Right atrium auricular region (tissue), 2 donors: Measurements from ENCODE around the gene NUBPL. TPM values are rescaled to one million over a fixed set of nuclear protein-coding genes. Genes with fewer than 3 reads are reported as not detected.

Experiments
- DNase-seq: peaks from one replicate; pipeline ENCODE4 v3.0.0-alpha.2; 2019; ENCODE audit warnings: low spot score
- H3K27ac ChIP-seq, 2 donors: fragments of 200-600 bp; sonication (generic); 1 replicate in 1 of 2; 2 replicates in 1 of 2; pipeline ENCODE4 v1.5.1; 2016 to 2019
- H3K27me3 ChIP-seq, 2 donors: fragments of 200-600 bp; sonication (generic); one replicate each; pipeline versions ENCODE4 v1.5.1 to v1.6.0; 2017 to 2019
- H3K36me3 ChIP-seq: fragments of 200-600 bp; sonication (generic); one replicate; pipeline ENCODE4 v1.5.1; 2016
- H3K4me1 ChIP-seq, 2 donors: fragments of 200-600 bp; sonication (generic); one replicate each; pipeline versions ENCODE4 v1.5.1 to v1.6.0; 2017 to 2019
- H3K4me3 ChIP-seq, 2 donors: fragments of 200-600 bp; sonication (generic); 1 replicate in 1 of 2; 2 replicates in 1 of 2; pipeline ENCODE4 v1.5.1; 2017 to 2019; ENCODE audit warnings: mild to moderate bottlenecking in 1 of 2, moderate library complexity in 1 of 2
- H3K9me3 ChIP-seq, 2 donors: fragments of 200-600 bp; sonication (generic); one replicate each; pipeline ENCODE4 v1.5.1; 2019
- total RNA-seq, 2 donors: library from RNA; depleted of rRNA; stranded (reverse); fragments of >200 nt; gene quantifications; one replicate each; pipeline ENCODE4 v1.1.0, GENCODE V29; 2016
- TF ChIP-seq, protein P1 (sequence below), 2 donors: fragments of 200-600 bp; sonication (generic); IDR thresholded peaks; one replicate each; pipeline ENCODE4 v1.5.1; 2019; ENCODE audit warnings: antibody characterized with exemption in 2 of 2

Gene NUBPL
- total RNA-seq, 2 donors from 2014 or later, result 10.7 to 17.8 TPM

DNA sequence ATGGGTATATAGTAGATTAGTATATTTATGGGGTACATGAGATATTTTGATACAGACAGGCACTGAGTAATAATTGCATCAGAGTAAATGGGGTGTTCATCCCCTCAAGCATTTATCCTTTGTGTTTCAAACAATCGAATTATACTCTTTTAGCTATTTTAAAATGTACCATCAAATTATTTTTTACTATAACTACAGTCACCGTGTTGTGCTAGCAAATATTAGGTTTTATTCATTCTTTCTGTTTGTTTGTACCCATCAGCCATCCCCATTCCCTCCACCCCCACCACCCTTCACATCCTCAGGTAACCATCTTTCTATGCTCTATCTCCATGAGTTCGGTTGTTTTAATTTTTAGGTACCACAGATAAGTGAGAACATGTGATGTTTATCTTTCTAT, 115.8 kb downstream of the NUBPL start:
- DNase-seq, result no peak
- no peak overlapping the region for H3K4me3 ChIP-seq
- no peaks in the 10 kb centered on the region for H3K4me1 ChIP-seq
- no peaks in the 10 kb centered on the region for H3K27me3 ChIP-seq
- TF ChIP-seq, protein P1, sequence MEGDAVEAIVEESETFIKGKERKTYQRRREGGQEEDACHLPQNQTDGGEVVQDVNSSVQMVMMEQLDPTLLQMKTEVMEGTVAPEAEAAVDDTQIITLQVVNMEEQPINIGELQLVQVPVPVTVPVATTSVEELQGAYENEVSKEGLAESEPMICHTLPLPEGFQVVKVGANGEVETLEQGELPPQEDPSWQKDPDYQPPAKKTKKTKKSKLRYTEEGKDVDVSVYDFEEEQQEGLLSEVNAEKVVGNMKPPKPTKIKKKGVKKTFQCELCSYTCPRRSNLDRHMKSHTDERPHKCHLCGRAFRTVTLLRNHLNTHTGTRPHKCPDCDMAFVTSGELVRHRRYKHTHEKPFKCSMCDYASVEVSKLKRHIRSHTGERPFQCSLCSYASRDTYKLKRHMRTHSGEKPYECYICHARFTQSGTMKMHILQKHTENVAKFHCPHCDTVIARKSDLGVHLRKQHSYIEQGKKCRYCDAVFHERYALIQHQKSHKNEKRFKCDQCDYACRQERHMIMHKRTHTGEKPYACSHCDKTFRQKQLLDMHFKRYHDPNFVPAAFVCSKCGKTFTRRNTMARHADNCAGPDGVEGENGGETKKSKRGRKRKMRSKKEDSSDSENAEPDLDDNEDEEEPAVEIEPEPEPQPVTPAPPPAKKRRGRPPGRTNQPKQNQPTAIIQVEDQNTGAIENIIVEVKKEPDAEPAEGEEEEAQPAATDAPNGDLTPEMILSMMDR (IDR thresholded peaks at IDR 0.05), result no peak
- no peak overlapping the region for H3K27ac ChIP-seq
- H3K36me3 ChIP-seq, result no peaks in the 10 kb centered on the region
- H3K9me3 ChIP-seq, result no peaks in the 10 kb centered on the region

DNA sequence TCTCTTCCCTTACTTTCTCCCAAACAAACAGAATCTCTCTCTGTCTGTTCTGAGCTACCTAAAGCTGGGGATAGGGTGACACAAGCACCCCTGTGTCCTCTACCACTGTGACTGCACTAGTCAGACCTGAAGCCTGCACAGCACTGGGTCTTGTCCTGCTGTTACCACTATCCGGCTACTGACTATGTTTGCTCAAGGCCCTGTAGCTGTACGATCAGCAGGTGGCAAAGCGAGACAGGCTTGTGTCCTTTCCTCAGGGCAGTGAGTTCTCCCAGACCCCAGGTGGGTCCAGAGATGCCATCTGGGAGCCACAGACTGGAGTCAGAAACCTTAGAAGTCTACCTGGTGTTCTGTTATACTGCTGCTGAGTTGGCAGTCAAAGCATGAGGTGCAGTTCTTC, 116.4 kb downstream of the NUBPL start:
- Histone ChIP-seq H3K4me1 (no peaks in the 10 kb centered on the region), H3K4me3 (no peak overlapping the region), H3K9me3 (no peaks in the 10 kb centered on the region), H3K27me3 (no peaks in the 10 kb centered on the region), H3K27ac (no peak overlapping the region), H3K36me3 (no peaks in the 10 kb centered on the region)
- DNase-seq, result no peak
- TF ChIP-seq, protein P1 (IDR thresholded peaks at IDR 0.05), result no peak

DNA sequence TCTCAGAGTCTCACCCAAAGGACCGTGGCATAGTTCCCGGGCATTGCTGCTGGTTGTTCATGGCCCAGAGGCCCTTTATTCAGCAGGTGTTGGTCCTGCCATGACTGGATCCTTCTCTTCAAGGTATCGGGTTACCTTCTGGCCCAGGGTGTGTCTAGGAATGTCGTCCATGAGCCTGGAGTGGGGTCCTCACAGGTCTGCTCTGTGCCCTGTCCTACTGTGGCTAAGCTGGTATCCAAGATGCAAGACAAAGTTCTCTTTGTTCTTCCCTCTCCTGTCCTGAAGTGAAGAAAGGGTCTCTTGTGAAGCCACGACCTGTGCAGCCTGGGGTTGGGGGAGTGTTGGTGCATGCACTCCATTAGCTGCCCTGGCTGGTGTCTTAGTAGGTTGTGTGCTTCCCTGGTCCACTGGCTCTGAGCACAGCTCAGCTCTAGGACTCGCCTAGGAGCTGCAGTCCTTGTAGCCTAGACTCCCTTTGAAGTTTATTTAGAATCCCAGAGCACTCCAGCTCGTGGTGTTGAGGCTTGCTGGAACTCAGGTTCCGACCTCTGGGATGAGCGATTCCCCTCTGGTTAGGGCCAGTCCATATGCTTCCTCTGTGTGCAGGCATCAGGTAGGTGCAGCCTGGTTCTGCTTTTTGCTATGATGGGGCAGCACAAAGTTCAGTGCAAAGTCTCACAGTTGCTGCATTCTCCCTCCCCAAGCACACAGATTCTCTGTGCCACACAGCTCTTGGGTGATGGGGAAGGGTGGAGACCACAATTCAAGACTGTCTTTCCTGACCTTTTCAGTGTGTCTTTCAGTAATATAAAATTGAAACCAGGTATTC, 117.4 kb downstream of the NUBPL start:
- Histone ChIP-seq H3K27me3 (no peaks in the 10 kb centered on the region), H3K9me3 (no peaks in the 10 kb centered on the region), H3K36me3 (no peaks in the 10 kb centered on the region), H3K27ac (no peak overlapping the region), H3K4me1 (no peaks in the 10 kb centered on the region), H3K4me3 (no peak overlapping the region)
- TF ChIP-seq, protein P1 (IDR thresholded peaks at IDR 0.05), result no peak
- DNase-seq, result no peak

DNA sequence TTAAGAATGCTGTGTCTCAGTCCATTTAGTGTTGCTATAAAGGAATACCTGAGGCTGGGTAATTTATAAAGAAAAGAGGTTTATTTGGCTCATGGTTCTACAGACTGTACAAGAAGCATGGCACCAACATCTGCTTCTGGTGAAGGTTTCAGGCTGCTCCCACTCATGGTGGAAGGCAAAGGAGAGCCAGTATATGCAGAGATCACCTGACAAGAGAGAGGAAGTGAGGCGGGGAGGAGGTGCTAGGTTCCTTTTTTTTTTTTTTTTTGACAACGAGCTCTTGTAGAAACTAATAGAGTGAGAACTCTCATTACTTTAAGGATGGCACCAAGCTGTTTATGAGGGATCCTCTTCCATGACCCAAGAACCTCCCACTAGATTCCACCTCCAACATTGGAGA, 121.6 kb downstream of the NUBPL start:
- Histone ChIP-seq H3K27me3 (no peaks in the 10 kb centered on the region), H3K36me3 (no peaks in the 10 kb centered on the region), H3K27ac (no peak overlapping the region), H3K9me3 (no peaks in the 10 kb centered on the region), H3K4me3 (no peak overlapping the region), H3K4me1 (no peaks in the 10 kb centered on the region)
- TF ChIP-seq, protein P1 (IDR thresholded peaks at IDR 0.05), result no peak
- no peak for DNase-seq

DNA sequence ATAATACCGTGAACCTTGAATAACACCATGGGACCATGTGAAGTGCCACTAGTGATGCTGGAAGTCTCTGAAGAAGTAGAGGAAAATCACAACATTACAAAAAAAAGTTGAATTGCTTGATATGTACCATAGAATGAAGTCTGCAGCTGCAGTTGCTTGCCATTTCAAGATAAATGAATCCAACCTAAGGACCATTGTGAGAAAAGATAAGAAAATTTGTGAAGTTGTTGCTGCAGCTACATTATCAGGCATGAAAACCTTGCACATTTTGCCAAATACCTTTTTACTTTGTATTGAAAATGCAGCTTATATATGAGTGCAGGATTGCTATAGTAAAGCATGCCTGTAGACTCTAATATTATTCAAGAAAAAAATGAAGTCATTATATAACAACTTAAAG, 126.5 kb downstream of the NUBPL start:
- H3K4me1 ChIP-seq, result peaks cover 0 to 5% of the 10 kb centered on the region in 2 donors
- H3K36me3 ChIP-seq, result no peaks in the 10 kb centered on the region
- H3K27ac ChIP-seq, result no peak overlapping the region
- H3K27me3 ChIP-seq, result no peaks in the 10 kb centered on the region
- TF ChIP-seq, protein P1 (IDR thresholded peaks at IDR 0.05), result no peak
- no peak for DNase-seq
- no peaks in the 10 kb centered on the region for H3K9me3 ChIP-seq
- no peak overlapping the region for H3K4me3 ChIP-seq

DNA sequence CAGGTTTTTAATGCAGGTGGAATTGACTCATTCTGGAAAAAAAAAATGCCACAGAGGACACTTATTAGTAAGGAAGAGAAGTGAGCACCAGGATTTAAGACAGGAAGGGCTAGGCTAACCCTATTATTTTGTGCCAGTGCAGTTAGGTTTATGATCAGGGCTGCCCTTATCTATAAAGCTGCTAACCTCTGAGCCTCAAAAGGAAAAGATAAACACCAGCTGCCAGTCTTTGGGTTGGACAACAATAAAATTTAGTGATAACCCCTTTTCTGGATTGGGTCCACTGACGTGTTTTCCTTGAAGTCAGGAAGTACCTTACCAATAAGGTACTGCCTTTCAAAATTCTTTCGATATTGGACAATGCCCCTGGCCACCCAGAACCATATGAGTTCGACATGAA, 128.9 kb downstream of the NUBPL start:
- Histone ChIP-seq H3K4me3 (no peak overlapping the region), H3K9me3 (no peaks in the 10 kb centered on the region), H3K27me3 (no peaks in the 10 kb centered on the region), H3K4me1 (peaks cover 0 to 7% of the 10 kb centered on the region in 2 donors), H3K36me3 (no peaks in the 10 kb centered on the region), H3K27ac (no peak overlapping the region)
- TF ChIP-seq, protein P1 (IDR thresholded peaks at IDR 0.05), result no peak
- no peak for DNase-seq
